Hematopoietic multipotent progenitor cell treated with erythropoietin and hydrocortisone succinate and interleukin-3 and kit ligand, for 6 days (in vitro differentiated cells): ENCODE measurements around the gene PTK6.
"Not testable (repeated sequence)": the region's sequence is repeated elsewhere in the genome, so short reads cannot be mapped to it uniquely, and the experiment has no call there.

ENCODE experiments used
- DNase-seq: peaks from one replicate; pipeline ENCODE4 v3.0.0-alpha.2; 2015

PTK6 gene

DNA sequence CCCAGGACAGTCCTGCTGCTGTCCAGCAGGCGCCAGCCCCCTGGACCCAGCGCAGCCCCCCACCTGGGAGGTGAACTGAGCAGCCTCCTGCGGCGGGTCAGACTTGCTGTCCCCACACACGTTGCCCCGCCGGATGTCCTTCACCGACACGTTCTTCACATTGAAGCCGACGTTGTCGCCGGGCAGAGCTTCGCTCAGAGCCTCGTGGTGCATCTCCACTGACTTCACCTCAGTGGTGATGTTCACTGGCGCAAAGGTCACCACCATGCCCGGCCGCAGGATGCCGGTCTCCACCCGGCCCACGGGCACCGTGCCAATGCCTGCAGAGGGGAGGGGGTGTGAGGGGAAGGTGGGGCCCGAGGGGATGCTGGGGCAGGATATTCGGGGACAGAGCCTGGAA lies 46.8 kb downstream of the PTK6 start:
- no peak for DNase-seq

DNA sequence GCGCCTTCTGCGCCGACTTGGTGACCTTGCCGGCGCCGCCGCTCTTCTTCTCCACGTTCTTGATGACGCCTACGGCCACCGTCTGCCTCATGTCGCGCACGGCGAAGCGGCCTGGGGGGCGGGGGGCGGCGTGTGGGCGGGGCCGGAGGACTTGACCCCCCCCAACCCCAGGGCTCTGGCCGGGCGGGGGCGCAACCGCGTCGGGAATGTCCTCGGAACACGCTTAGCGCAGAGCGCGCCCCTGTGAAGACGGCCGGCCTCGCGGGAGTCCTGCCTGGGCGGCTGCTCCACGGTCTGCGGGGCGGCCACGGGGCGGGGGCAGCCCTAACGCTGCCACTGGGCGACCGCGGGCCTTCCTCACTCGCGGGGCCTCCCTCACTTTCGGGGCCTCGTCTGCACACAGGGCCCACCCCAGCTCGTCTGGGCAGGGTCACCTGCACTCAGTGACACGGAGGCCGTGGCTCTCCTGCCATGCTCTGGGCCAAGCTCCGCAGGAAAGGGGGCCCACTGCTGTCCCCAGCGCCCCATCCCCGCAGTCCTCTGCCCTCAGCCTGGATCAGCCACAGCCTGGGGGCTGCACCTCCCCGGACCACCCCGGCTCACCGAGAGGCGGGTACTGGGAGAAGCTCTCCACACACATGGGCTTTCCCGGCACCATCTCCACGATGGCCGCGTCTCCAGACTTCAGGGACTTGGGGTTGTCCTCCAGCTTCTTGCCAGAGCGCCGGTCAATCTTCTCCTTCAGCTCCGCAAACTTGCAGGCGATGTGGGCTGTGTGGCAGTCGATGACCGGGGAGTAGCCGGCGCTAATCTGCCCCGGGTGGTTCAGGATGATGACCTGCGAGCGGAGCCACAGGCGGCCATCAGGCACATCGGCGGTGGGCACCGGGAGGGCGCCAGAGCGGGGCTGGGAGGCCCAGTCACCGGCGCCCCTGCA lies 48.6 kb downstream of the PTK6 start:
- DNase-seq: no peak

DNA sequence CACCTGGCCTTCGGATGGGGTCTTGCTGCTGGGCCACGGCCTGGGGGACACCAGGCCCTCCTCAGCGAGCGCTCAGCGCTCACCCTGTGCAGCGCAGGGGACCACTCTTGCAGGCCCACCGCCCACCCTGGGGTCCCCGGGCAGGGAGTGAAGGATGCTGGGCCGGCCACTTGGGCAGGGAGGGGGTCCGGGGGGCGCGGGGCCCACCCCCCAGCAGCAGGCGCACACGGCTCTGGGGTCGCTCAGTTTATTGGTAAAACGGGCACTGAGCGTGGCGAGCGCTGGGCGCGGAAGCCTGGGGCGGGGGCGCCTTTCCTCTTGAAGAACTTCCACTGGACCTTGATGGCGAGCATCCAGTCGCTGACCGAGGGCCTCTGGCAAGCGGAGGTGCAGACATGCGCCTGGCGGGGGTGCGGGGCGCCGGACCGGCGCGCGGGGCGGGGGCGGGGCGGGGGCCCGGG lies 49.4 kb downstream of the PTK6 start:
- no peak for DNase-seq

DNA sequence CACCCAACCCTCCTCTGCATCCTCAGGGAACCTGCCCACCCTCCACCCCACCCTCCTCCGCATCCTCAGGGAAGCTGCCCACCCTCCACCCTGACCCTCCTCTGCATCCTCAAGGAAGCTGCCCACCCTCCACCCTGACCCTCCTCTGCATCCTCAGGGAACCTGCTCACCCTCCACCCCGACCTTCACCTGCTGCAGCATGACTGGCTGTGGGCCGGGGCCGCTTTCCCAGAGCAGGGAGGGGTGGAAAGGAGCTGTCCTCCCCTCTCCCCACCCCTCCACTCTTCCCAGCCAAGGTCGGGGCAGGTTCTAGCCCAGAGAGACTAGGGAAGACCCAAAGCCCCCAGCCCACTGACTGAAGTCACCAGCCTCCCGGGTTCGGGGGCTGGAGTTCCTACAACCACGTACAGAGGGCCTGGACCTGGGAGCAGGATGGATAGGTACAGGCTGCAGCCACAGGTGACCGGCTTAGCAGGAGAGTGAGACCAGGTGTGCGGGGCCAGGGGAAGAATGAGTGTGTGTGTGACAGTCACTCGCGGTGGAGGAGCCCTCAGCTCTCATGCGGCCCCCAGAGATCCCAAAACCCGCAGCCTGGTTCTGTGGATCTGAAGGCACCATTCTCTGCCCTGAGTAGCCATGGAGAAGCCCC lies 49.9 kb downstream of the PTK6 start:
- no peak for DNase-seq

DNA sequence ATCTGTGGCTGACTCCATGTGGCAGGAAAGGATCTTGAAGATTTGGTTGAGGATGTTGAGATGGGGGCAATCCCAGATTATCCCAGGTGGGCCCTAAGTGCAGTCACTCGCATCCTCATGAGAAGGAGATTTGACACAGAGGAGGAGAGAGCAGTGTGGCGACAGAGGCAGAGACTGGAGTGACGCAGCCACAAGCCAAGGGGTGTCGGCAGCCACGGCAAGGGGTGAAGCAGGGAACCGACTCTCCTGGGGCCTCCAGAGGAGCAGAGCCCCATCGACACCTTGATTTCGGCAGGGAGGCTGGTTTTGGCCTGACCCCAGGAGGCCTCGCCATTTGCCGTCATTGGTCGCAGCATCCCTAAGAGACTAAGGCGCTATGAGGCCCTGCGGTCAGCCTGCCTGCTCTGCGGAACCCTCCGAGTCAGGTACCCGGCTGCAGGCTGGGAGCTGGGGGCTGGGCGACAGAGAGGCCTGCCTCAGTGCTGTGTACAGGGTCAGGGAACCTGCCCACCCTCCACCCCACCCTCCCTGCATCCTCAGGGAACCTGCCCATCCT lies 50.8 kb downstream of the PTK6 start:
- DNase-seq: no peak

DNA sequence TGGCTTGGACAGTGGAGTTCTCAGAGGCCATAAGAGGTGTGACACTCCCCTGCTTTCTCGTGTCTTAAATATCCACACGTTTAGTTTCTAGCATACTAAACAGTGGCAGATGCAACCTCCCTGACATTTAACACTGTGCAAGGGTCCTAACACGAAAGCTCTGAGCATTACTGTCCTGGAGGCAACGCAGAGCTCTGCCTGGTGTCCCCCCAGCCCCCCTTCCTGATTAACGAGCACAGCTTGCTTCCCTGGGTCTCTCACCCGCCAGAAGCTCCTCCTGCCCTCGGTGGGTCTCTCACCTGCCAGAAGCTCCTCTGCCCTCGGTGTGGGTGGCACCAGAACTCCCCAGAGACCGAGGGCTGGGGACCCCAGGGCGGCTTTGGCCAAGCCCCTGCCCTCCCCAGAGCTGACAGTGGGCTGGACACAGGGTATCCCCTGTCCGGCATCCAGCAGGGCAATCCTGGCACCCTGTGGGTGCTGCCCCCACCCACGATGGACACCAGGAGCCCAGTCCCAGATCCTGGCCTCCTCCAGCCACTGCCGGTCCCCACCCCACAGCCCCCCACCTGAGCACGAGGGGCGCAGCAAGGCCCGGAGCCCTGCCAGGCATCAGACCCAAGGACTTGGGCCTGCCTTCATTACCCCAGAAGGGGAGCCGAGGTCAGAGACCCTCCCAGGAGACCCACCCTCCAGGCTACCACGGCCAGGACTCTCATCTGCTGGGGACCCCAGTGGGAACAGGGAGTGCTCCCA lies 52.3 kb downstream of the PTK6 start:
- no peak for DNase-seq

DNA sequence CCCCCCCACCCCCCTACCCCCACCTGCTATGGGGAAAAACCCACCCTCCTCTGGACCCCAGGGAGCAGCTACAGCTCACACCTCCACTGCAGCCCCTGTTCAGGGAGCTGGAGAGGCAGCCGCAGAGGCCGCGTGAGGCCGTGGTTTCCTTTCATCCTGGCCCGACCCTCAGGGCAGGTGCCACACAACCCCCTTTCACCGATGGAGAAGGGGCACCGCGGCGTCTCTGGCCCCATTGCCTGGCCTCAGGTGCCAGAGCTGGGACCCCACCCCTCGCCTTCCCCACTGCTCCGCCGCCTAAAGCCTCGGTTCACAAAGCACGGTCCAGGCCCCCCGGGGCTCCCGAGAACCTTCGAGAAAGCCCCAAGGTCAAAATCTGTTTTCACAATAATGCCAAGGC lies 52.9 kb downstream of the PTK6 start:
- DNase-seq: no peak

DNA sequence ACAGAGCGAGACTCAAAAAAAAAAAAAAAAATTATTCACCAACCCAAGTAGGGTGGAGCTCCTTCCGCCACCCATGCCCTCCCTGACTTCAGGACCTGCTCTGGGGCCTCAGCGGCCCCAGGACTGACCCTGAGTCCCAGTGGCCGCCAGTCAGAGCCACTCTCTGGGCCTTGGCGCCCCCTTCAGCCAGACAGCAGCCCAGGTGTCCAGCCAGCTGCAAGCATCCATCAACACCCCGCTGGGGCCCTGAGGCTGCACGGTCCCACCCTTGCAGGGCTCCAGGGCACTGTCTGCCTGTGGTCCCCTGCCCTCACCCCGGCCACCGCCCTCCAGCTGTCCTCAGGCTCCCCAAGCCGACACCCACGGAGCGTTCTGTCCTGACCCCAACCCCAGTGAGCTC lies 53.3 kb downstream of the PTK6 start:
- DNase-seq: no peak

DNA sequence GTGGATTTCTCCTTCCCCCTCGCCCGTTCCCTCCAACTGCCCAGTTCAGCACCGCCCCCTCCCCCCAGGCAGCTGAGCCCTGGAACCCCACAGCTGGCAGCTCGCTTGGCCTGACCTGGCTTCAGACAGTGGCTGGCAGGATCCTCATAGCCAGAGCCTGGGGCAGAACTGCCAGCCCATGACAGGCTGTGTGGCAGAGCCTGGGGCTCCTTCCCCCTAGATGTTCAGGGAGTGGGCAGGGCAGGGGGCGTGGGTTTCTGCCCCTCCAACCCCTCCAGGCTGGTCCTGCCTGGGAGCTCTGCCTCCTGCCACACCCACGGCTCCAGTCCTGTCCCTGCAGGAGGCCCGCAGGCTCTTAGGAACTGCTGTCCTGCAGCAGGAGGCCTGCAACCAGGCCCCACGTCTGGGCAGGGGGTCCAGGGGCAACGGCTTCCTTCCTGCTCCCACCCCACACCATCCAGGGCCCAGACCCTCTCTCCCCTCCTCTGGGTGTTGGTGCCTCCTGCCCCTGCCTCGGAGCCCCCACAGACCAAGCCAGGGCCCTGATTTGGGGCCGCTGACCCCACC lies 55.1 kb downstream of the PTK6 start:
- no peak for DNase-seq

DNA sequence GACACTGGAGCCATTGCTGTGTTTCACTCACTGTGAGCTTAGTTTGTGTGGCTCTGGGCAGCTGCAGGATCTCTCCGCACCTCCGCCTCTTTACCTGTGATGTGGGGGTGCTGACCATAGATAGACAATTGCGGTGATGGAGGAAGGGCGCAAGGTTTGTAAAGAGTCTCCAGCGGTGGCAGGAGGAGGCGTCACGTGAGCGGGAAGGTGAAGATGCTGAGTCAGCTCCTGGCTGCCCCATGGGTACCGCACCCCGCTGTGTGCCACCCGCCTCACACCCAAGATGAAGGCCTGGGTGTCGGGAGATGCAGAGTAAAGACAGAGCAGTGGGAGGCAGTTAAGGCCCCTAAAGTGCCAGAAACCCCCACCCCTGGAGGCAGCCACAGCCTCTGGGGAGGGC lies 55.7 kb downstream of the PTK6 start:
- no peak for DNase-seq

DNA sequence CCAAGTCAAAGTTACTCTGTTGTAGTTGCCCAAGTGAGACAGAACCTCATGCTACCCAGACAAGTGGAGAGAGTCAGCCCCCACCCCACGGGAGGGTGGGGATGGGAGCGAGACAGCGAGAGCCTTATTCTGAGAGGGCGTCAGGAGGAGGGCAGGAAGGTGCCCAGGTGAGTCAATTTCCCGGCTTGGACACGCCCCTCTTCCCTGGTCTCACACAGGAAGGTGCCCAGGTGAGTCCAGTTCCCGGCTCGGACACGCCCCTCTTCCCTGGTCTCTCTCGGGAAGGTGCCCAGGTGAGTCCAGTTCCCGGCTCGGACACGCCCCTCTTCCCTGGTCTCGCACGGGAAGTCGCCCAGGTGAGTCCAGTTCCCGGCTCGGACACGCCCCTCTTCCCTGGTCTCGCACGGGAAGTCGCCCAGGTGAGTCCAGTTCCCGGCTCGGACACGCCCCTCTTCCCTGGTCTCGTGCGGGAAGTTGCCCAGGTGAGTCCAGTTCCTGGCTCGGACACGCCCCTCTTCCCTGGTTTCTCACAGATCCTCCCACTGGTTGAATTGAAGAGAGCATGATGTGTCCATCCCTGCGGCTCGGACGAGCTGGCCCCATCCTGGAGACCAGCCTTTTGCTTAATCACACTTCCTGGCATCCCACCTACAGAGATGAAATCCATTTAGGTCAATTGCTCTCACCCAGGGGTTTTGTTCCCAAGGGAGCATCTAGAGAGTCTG lies 57.3 kb downstream of the PTK6 start:
- not testable (repeated sequence) for DNase-seq

DNA sequence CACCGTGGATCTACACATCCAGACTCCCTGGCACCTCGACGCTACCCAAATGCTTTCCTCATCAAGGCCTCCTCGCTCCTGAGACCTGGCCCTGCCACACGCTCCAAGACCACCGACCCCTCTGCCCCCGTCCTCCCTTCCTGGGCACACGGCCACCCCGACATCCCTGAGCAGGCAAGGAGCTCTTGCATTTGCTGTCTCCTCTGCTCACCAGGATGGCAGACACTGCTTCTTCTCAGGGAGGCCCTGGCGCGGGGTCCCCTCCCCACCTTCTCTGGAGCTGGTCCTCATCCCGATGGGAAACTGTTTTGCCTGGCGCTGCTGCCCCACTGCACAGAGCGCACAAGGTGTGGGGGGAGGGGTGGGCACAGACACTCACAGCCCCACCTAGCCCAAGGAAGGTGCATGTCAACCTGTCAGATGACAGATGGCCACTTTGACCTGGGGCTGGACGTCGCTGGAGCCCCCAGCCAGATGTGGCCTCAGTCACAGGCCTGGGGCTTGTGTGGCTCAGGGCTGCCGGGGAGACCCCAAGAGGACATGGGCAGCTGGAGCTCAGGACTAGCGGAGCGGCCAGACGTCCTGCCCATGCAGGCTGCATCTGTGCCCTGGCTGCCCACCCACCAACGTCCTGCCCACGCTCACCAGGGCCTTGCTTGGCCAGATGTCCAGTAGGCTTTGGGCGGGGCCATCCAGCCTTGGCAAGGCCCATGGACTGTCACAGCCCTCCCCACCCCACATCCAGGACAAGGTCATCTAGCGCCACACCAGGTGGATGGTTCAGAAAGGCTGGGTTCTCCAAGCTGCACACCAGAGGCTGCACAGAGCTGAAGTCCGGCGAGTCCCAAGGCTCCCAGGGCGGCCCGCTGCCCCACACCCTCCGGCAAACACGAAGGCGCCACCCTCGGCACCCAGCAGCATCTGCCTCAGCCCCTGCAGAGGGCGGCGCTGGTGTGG lies 58.6 kb downstream of the PTK6 start:
- no peak for DNase-seq
